Activated naive CD4-positive, alpha-beta T cell treated with anti-CD3 and anti-CD28 coated beads for 36 hours (primary cell): ENCODE data around the gene PREX1. TPM values are rescaled to one million over a fixed set of nuclear protein-coding genes. Genes with fewer than 3 reads are reported as not detected.

Experiments
- CTCF ChIA-PET: fragments of 350-600 bp; sonication (Branson Sonifier 250); formaldehyde crosslinking; loops from one replicate; lab custom pipeline; 2021; ENCODE audit warnings: antibody characterized with exemption; lab: Charles Lee
- DNase-seq: peaks from one replicate; pipeline ENCODE4 v3.0.0-alpha.2; 2020
- H3K27ac Mint-ChIP-seq: one replicate; pipeline ENCODE4 v1.8.0; 2021; ENCODE audit warnings: mild to moderate bottlenecking, mixed read lengths
- H3K27me3 Mint-ChIP-seq: one replicate; pipeline ENCODE4 v1.8.0; 2021; ENCODE audit warnings: low read depth, mixed read lengths
- H3K36me3 Mint-ChIP-seq: one replicate; pipeline ENCODE4 v1.8.0; 2021; ENCODE audit warnings: low read depth, mixed read lengths
- H3K4me1 Mint-ChIP-seq: one replicate; pipeline ENCODE4 v1.8.0; 2021; ENCODE audit warnings: low read depth, mixed read lengths
- H3K4me3 Mint-ChIP-seq: one replicate; pipeline ENCODE4 v1.8.0; 2021; ENCODE audit warnings: mild to moderate bottlenecking, moderate library complexity, mixed read lengths
- H3K9me3 Mint-ChIP-seq: one replicate; pipeline ENCODE4 v1.8.0; 2021; ENCODE audit warnings: mixed read lengths
- intact Hi-C: fragments of 100-400 bp; cut with micrococcal nuclease; formaldehyde crosslinking; loops from one replicate; pipeline ENCODE4 v1.15.1; 2023
- total RNA-seq, 2 experiments: library from RNA; stranded (reverse); gene quantifications; one replicate each; pipeline ENCODE4 v1.2.3, GENCODE V29; 2021

PREX1 gene
- total RNA-seq, 2 experiments from 2014 or later: 43.7 to 44.2 TPM

GRCh38 chr20:48679011-48679410 lies 148.8 kb downstream of the PREX1 start:
- Mint-ChIP-seq H3K4me3 (no peak overlapping the region), H3K36me3 (peaks cover 3% of the 10 kb centered on the region), H3K4me1 (no peaks in the 10 kb centered on the region), H3K27ac (no peak overlapping the region), H3K9me3 (no peaks in the 10 kb centered on the region), H3K27me3 (no peaks in the 10 kb centered on the region)
- no peak for DNase-seq
- intact Hi-C loops: no loop called here
- CTCF ChIA-PET: no interaction called here

- no peaks in the 10 kb centered on the region for H3K27me3 Mint-ChIP-seq
- peaks cover 3% of the 10 kb centered on the region for H3K36me3 Mint-ChIP-seq
- H3K4me1 Mint-ChIP-seq: no peaks in the 10 kb centered on the region
- no peak overlapping the region for H3K27ac Mint-ChIP-seq
- DNase-seq: no peak
- H3K9me3 Mint-ChIP-seq: no peaks in the 10 kb centered on the region
- intact Hi-C loops: no loop called here
- H3K4me3 Mint-ChIP-seq: no peak overlapping the region
- CTCF ChIA-PET: interaction anchor here (0.6 kb wide), 2 partner anchors 952 to 1972 kb away, joined by 3 to 7 read pairs; no protein-coding TSS in a partner anchor
Measured at GRCh38 chr20:48678421-48678820, 149.4 kb downstream of the PREX1 start.

- H3K27ac Mint-ChIP-seq: no peak overlapping the region
- intact Hi-C loops: no loop called here
- no peaks in the 10 kb centered on the region for H3K9me3 Mint-ChIP-seq
- H3K4me1 Mint-ChIP-seq: no peaks in the 10 kb centered on the region
- DNase-seq: no peak
- no peaks in the 10 kb centered on the region for H3K27me3 Mint-ChIP-seq
- H3K4me3 Mint-ChIP-seq: no peak overlapping the region
- CTCF ChIA-PET: no interaction called here
- peaks cover 3% of the 10 kb centered on the region for H3K36me3 Mint-ChIP-seq
Measured at GRCh38 chr20:48676795-48677460, 150.9 kb downstream of the PREX1 start.

- H3K4me3 Mint-ChIP-seq: no peak overlapping the region
- no peaks in the 10 kb centered on the region for H3K9me3 Mint-ChIP-seq
- H3K4me1 Mint-ChIP-seq: no peaks in the 10 kb centered on the region
- no peak overlapping the region for H3K27ac Mint-ChIP-seq
- CTCF ChIA-PET: interaction anchor here (0.7 kb wide), 1 partner anchor 200 kb away, joined by 3 read pairs; no protein-coding TSS in a partner anchor
- H3K27me3 Mint-ChIP-seq: no peaks in the 10 kb centered on the region
- no peak for DNase-seq
- intact Hi-C loops: no loop called here
- peaks cover 3% of the 10 kb centered on the region for H3K36me3 Mint-ChIP-seq
Measured at GRCh38 chr20:48676125-48676524, 151.7 kb downstream of the PREX1 start.

- no peaks in the 10 kb centered on the region for H3K4me1 Mint-ChIP-seq
- H3K9me3 Mint-ChIP-seq: no peaks in the 10 kb centered on the region
- CTCF ChIA-PET: no interaction called here
- H3K4me3 Mint-ChIP-seq: no peak overlapping the region
- peaks cover 3% of the 10 kb centered on the region for H3K36me3 Mint-ChIP-seq
- no peaks in the 10 kb centered on the region for H3K27me3 Mint-ChIP-seq
- no peak for DNase-seq
- intact Hi-C loops: no loop called here
- no peak overlapping the region for H3K27ac Mint-ChIP-seq
Measured at GRCh38 chr20:48674461-48674860, 153.3 kb downstream of the PREX1 start.

GRCh38 chr20:48673507-48673906 lies 154.3 kb downstream of the PREX1 start:
- no peaks in the 10 kb centered on the region for H3K9me3 Mint-ChIP-seq
- H3K36me3 Mint-ChIP-seq: peaks cover 3% of the 10 kb centered on the region
- no peak overlapping the region for H3K27ac Mint-ChIP-seq
- no peak for DNase-seq
- no peak overlapping the region for H3K4me3 Mint-ChIP-seq
- no peaks in the 10 kb centered on the region for H3K27me3 Mint-ChIP-seq
- H3K4me1 Mint-ChIP-seq: no peaks in the 10 kb centered on the region
- CTCF ChIA-PET: no interaction called here
- intact Hi-C loops: no loop called here

GRCh38 chr20:48672324-48672723 lies 155.5 kb downstream of the PREX1 start:
- intact Hi-C loops: no loop called here
- H3K27me3 Mint-ChIP-seq: no peaks in the 10 kb centered on the region

GRCh38 chr20:48671141-48671540 lies 156.7 kb downstream of the PREX1 start:
- no peak for DNase-seq
- intact Hi-C loops: no loop called here
- Mint-ChIP-seq H3K27me3 (no peaks in the 10 kb centered on the region), H3K9me3 (no peaks in the 10 kb centered on the region), H3K36me3 (peaks cover 3% of the 10 kb centered on the region), H3K4me1 (no peaks in the 10 kb centered on the region), H3K27ac (no peak overlapping the region), H3K4me3 (no peak overlapping the region)
- CTCF ChIA-PET: no interaction called here

More at GRCh38 chr20:48672324-48672723, 155.5 kb downstream of the PREX1 start:
- no peak for DNase-seq
- Mint-ChIP-seq H3K4me1 (no peaks in the 10 kb centered on the region), H3K36me3 (peaks cover 3% of the 10 kb centered on the region), H3K9me3 (no peaks in the 10 kb centered on the region), H3K4me3 (no peak overlapping the region), H3K27ac (no peak overlapping the region)
- CTCF ChIA-PET: interaction anchor here (1.0 kb wide), 1 partner anchor 15 kb away, joined by 4 read pairs; no protein-coding TSS in a partner anchor

- Mint-ChIP-seq H3K36me3 (no peaks in the 10 kb centered on the region), H3K9me3 (no peaks in the 10 kb centered on the region), H3K4me1 (no peaks in the 10 kb centered on the region), H3K4me3 (no peak overlapping the region), H3K27ac (no peak overlapping the region), H3K27me3 (no peaks in the 10 kb centered on the region)
- no peak for DNase-seq
- CTCF ChIA-PET: interaction anchor here (0.7 kb wide), 1 partner anchor 43 kb away, joined by 3 read pairs; no protein-coding TSS in a partner anchor
- intact Hi-C loops: no loop called here
Measured at GRCh38 chr20:48669946-48670605, 157.7 kb downstream of the PREX1 start.

- no peaks in the 10 kb centered on the region for H3K27me3 Mint-ChIP-seq
- CTCF ChIA-PET: interaction anchor here (0.6 to 1.5 kb wide), 2 partner anchors 11 to 92 kb away, joined by 3 to 4 read pairs; no protein-coding TSS in a partner anchor
Measured at GRCh38 chr20:48668451-48668946, 159.3 kb downstream of the PREX1 start.

GRCh38 chr20:48667889-48668413 lies 159.8 kb downstream of the PREX1 start:
- intact Hi-C loops: no loop called here
- Mint-ChIP-seq H3K4me1 (no peaks in the 10 kb centered on the region), H3K4me3 (no peak overlapping the region), H3K36me3 (no peaks in the 10 kb centered on the region), H3K27ac (no peak overlapping the region), H3K27me3 (no peaks in the 10 kb centered on the region), H3K9me3 (no peaks in the 10 kb centered on the region)
- no peak for DNase-seq
- CTCF ChIA-PET: interaction anchor here (0.6 to 1.5 kb wide), 3 partner anchors 10 to 191 kb away, joined by 3 to 4 read pairs (median 3); no protein-coding TSS in a partner anchor

More at GRCh38 chr20:48668451-48668946, 159.3 kb downstream of the PREX1 start:
- H3K27ac Mint-ChIP-seq: no peak overlapping the region
- intact Hi-C loops: no loop called here
- no peak overlapping the region for H3K4me3 Mint-ChIP-seq
- no peaks in the 10 kb centered on the region for H3K4me1 Mint-ChIP-seq
- no peaks in the 10 kb centered on the region for H3K9me3 Mint-ChIP-seq
- H3K36me3 Mint-ChIP-seq: no peaks in the 10 kb centered on the region
- DNase-seq: no peak

GRCh38 chr20:48667481-48667880 lies 160.3 kb downstream of the PREX1 start:
- Mint-ChIP-seq H3K9me3 (no peaks in the 10 kb centered on the region), H3K27me3 (no peaks in the 10 kb centered on the region), H3K36me3 (no peaks in the 10 kb centered on the region), H3K4me1 (no peaks in the 10 kb centered on the region), H3K27ac (no peak overlapping the region), H3K4me3 (no peak overlapping the region)
- DNase-seq: no peak
- CTCF ChIA-PET: interaction anchor here (1.1 to 1.3 kb wide), 2 partner anchors 9 to 192 kb away, joined by 3 to 4 read pairs; no protein-coding TSS in a partner anchor
- intact Hi-C loops: no loop called here
